ENCODE measurements around the gene NRIP1. TPM values are rescaled to one million over a fixed set of nuclear protein-coding genes. Genes with fewer than 3 reads are reported as not detected.
"Not testable (repeated sequence)": the region's sequence is repeated elsewhere in the genome, so short reads cannot be mapped to it uniquely, and the experiment has no call there.

Gene NRIP1
- total RNA-seq, 1 experiment from 2014 or later, result 10.4 TPM

DNA sequence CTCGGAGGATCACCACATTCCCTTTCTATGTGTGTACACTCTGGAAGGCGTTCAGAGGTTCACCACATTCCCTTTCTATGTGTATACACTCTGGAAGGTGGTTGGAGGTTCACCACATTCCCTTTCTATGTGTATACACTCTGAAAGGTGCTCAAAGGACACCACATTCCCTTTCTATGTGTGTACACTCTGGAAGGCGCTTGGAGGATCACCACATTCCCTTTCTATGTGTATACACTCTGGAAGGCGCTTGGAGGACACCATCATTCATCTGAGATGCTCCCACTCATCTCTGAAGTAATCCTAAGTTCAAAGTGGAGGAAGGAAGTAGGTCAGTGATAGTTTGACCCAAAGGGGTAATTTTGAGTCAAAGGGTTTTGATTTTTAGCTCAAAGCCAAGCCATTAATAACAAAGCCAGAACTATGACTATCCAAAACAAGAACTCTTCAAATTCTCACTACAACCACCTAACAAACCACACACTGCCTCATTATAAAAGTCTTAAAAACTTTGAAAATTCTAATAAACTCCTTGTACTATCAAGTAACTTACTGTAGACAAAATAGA is 32.9 kb downstream of the NRIP1 start:
- WGBS (ENCODE audit: extremely low coverage, insufficient read length, low lambda C conversion rate), result no CpG with 5 or more reads among the region's 4 CpGs
- Histone ChIP-seq H3K9ac (ENCODE audit: extremely low read depth, insufficient read length, low read length) (no peak overlapping the region), H3K79me2 (ENCODE audit: insufficient read depth, low read length) (no peaks in the 10 kb centered on the region; the same call in 1 of the 2 replicates), H3K27me3 (ENCODE audit: insufficient read depth, low read length) (no peaks in the 10 kb centered on the region), H3K14ac (ENCODE audit: insufficient read depth, low read length) (no peak overlapping the region), H4K5ac (ENCODE audit: insufficient read length, low read depth, low read length) (no peak overlapping the region), H3K4me2 (ENCODE audit: insufficient read depth, insufficient read length, low read length) (no peak overlapping the region), H3K9me3 (ENCODE audit: control insufficient read depth, low read depth, low read length) (no peaks in the 10 kb centered on the region), H2AFZ (ENCODE audit: low read length) (no peak overlapping the region), H3K18ac (ENCODE audit: insufficient read length, low read depth, low read length) (no peak overlapping the region), H2BK5ac (ENCODE audit: insufficient read length, low read length) (no peak overlapping the region), H4K20me1 (ENCODE audit: control insufficient read depth, insufficient read depth, insufficient read length) (no peaks in the 10 kb centered on the region), H4K91ac (ENCODE audit: insufficient read length, low read depth, low read length) (no peak overlapping the region), H3K23ac (ENCODE audit: insufficient read length, low read depth, low read length) (no peak overlapping the region), H3K4me1 (ENCODE audit: insufficient read depth, low read length) (no peaks in the 10 kb centered on the region), H3K4ac (ENCODE audit: low read depth, low read length) (no peak overlapping the region), H3K23me2 (ENCODE audit: insufficient read length, low read depth, low read length, poor library complexity, severe bottlenecking) (no peaks in the 10 kb centered on the region), H2BK12ac (ENCODE audit: insufficient read length, low read depth, low read length) (no peak overlapping the region), H3K27ac (ENCODE audit: insufficient read length, low read depth, low read length) (no peak overlapping the region), H4K8ac (replicated peaks; ENCODE audit: insufficient read length, low read depth, low read length) (no peak overlapping the region), H3K79me1 (ENCODE audit: insufficient read depth, low read depth, low read length, poor library complexity, severe bottlenecking) (no peaks in the 10 kb centered on the region), H3T11ph (ENCODE audit: low read length) (no peak overlapping the region), H2BK120ac (ENCODE audit: low read depth, low read length, poor library complexity, severe bottlenecking) (no peak overlapping the region), H3K56ac (ENCODE audit: insufficient read length, low read depth, low read length) (no peak overlapping the region), H2BK15ac (ENCODE audit: low read depth, low read length) (no peak overlapping the region), H2BK20ac (ENCODE audit: low read depth, low read length, poor library complexity, severe bottlenecking) (no peak overlapping the region), H2AK5ac (ENCODE audit: insufficient read length, low read length) (no peak overlapping the region)
- no peak overlapping the region for H3K27ac Mint-ChIP-seq
- H3K4me1 Mint-ChIP-seq, result peaks cover 2 to 9% of the 10 kb centered on the region in 2 experiments
- no peak overlapping the region for H3K4me3 Mint-ChIP-seq
- H3K27me3 Mint-ChIP-seq (ENCODE audit: low read depth), result no peaks in the 10 kb centered on the region
- H3K36me3 Mint-ChIP-seq (ENCODE audit: insufficient read depth in 1 of 3, low read depth in 3 of 3), result no peaks in the 10 kb centered on the region; a peak in 1 of 7 replicates
- TF ChIP-seq, protein P1, sequence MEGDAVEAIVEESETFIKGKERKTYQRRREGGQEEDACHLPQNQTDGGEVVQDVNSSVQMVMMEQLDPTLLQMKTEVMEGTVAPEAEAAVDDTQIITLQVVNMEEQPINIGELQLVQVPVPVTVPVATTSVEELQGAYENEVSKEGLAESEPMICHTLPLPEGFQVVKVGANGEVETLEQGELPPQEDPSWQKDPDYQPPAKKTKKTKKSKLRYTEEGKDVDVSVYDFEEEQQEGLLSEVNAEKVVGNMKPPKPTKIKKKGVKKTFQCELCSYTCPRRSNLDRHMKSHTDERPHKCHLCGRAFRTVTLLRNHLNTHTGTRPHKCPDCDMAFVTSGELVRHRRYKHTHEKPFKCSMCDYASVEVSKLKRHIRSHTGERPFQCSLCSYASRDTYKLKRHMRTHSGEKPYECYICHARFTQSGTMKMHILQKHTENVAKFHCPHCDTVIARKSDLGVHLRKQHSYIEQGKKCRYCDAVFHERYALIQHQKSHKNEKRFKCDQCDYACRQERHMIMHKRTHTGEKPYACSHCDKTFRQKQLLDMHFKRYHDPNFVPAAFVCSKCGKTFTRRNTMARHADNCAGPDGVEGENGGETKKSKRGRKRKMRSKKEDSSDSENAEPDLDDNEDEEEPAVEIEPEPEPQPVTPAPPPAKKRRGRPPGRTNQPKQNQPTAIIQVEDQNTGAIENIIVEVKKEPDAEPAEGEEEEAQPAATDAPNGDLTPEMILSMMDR (conservative IDR thresholded peaks at IDR 0.05), result no peak
- H3K9me3 Mint-ChIP-seq, result no peaks in the 10 kb centered on the region; a peak in 1 of 5 replicates
- no peak for DNase-seq

DNA sequence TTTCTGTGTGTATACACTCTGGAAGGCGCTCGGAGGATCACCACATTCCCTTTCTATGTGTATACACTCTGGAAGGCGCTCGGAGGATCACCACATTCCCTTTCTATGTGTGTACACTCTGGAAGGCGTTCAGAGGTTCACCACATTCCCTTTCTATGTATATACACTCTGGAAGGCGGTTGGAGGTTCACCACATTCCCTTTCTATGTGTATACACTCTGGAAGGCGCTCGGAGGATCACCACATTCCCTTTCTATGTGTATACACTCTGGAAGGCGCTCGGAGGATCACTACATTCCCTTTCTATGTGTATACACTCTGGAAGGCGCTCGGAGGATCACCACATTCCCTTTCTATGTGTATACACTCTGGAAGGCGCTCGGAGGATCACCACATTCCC is 33.4 kb downstream of the NRIP1 start:
- H2AK5ac ChIP-seq (ENCODE audit: insufficient read length, low read length); H2BK15ac ChIP-seq (ENCODE audit: low read depth, low read length); H2BK12ac ChIP-seq (ENCODE audit: insufficient read length, low read depth, low read length); H3K36me3 Mint-ChIP-seq (ENCODE audit: insufficient read depth in 1 of 3, low read depth in 3 of 3); H3K14ac ChIP-seq (ENCODE audit: insufficient read depth, low read length); H3K9ac ChIP-seq (ENCODE audit: extremely low read depth, insufficient read length, low read length); H2BK120ac ChIP-seq (ENCODE audit: low read depth, low read length, poor library complexity, severe bottlenecking); H4K20me1 ChIP-seq (ENCODE audit: control insufficient read depth, insufficient read depth, insufficient read length); H3T11ph ChIP-seq (ENCODE audit: low read length); H3K27me3 ChIP-seq (ENCODE audit: insufficient read depth, low read length); DNase-seq; H3K4me2 ChIP-seq (ENCODE audit: insufficient read depth, insufficient read length, low read length); H3K4ac ChIP-seq (ENCODE audit: low read depth, low read length); H3K9me3 Mint-ChIP-seq; H4K91ac ChIP-seq (ENCODE audit: insufficient read length, low read depth, low read length); H3K27ac ChIP-seq (ENCODE audit: insufficient read length, low read depth, low read length); H3K56ac ChIP-seq (ENCODE audit: insufficient read length, low read depth, low read length); H3K27me3 Mint-ChIP-seq (ENCODE audit: low read depth); H3K23me2 ChIP-seq (ENCODE audit: insufficient read length, low read depth, low read length, poor library complexity, severe bottlenecking); H2BK20ac ChIP-seq (ENCODE audit: low read depth, low read length, poor library complexity, severe bottlenecking); H4K8ac ChIP-seq (replicated peaks; ENCODE audit: insufficient read length, low read depth, low read length); H4K5ac ChIP-seq (ENCODE audit: insufficient read length, low read depth, low read length); H3K4me1 Mint-ChIP-seq; H3K79me1 ChIP-seq (ENCODE audit: insufficient read depth, low read depth, low read length, poor library complexity, severe bottlenecking); H3K9me3 ChIP-seq (ENCODE audit: control insufficient read depth, low read depth, low read length); H2BK5ac ChIP-seq (ENCODE audit: insufficient read length, low read length); H3K23ac ChIP-seq (ENCODE audit: insufficient read length, low read depth, low read length); H2AFZ ChIP-seq (ENCODE audit: low read length); H3K18ac ChIP-seq (ENCODE audit: insufficient read length, low read depth, low read length); H3K79me2 ChIP-seq (ENCODE audit: insufficient read depth, low read length); H3K27ac Mint-ChIP-seq; H3K4me1 ChIP-seq (ENCODE audit: insufficient read depth, low read length); H3K4me3 Mint-ChIP-seq: not testable (repeated sequence)
- WGBS (ENCODE audit: extremely low coverage, insufficient read length, low lambda C conversion rate), result no CpG with 5 or more reads among the region's 14 CpGs
